Measurements from ENCODE around the gene SDK2.

The SDK2 gene

DNA sequence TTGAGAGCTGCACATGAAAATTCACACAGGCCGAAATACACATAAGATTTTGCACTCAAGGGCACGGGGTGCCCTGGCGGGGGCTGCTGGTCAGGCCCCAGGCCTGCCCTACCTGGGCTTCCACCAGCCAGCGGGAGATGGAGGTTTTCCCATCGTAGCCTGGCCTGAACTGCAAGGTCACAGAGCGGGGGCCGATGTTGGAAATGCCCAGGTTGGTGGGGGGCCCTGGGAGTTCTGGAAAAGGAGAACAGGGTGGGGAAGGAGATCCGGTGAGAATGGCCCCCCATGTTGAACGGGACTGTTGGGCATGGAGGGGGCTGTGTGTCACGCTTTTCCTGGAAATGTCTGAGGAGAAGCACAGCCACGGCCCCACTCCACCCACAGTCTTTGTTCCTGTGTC, 245.2 kb downstream of the SDK2 start:
- no peak overlapping the region for H3K4me3 ChIP-seq (ENCODE audit: low read length)
- TF ChIP-seq, protein P1, sequence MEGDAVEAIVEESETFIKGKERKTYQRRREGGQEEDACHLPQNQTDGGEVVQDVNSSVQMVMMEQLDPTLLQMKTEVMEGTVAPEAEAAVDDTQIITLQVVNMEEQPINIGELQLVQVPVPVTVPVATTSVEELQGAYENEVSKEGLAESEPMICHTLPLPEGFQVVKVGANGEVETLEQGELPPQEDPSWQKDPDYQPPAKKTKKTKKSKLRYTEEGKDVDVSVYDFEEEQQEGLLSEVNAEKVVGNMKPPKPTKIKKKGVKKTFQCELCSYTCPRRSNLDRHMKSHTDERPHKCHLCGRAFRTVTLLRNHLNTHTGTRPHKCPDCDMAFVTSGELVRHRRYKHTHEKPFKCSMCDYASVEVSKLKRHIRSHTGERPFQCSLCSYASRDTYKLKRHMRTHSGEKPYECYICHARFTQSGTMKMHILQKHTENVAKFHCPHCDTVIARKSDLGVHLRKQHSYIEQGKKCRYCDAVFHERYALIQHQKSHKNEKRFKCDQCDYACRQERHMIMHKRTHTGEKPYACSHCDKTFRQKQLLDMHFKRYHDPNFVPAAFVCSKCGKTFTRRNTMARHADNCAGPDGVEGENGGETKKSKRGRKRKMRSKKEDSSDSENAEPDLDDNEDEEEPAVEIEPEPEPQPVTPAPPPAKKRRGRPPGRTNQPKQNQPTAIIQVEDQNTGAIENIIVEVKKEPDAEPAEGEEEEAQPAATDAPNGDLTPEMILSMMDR (IDR thresholded peaks at IDR 0.05; ENCODE audit: insufficient read depth, low read depth, low read length, missing control alignments) = no peak
- no peak for DNase-seq (ENCODE audit: low read depth)

DNA sequence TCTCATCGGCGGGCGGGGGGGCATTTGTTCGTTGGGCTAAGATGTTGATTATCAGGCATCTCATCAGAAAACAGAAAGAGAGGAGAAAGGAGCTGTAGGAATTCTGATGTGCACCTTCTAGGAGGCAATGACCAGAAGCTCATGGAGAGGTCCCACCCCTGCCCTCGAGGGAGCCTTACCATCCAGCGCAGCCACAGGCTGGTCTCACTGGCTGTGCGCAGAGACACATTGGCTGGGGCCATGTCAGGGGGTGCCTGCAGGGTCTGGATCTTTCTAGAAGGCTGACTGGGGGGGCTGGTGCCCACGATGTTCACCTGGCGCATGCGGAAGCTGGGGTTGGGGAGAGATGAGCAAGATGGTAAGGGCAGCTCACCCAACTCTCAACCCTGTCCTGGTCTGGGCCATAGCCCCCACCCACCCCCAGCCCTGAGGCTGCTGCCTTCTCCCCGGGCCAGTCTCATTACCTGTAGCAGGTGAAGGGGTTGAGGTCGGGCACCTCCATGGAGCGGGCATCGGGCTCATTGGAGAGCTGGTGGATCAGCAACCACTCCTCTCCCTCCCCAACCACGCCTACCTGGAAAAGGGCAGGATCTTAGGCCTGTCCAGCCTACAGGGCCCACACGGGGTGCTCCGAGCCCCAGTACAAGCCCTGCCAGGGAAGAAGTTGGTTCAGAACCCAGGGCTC, 246.2 kb downstream of the SDK2 start:
- TF ChIP-seq, protein P1 (IDR thresholded peaks at IDR 0.05; ENCODE audit: insufficient read depth, low read depth, low read length, missing control alignments) = no peak
- no peak overlapping the region for H3K4me3 ChIP-seq (ENCODE audit: low read length)
- no peak for DNase-seq (ENCODE audit: low read depth)

DNA sequence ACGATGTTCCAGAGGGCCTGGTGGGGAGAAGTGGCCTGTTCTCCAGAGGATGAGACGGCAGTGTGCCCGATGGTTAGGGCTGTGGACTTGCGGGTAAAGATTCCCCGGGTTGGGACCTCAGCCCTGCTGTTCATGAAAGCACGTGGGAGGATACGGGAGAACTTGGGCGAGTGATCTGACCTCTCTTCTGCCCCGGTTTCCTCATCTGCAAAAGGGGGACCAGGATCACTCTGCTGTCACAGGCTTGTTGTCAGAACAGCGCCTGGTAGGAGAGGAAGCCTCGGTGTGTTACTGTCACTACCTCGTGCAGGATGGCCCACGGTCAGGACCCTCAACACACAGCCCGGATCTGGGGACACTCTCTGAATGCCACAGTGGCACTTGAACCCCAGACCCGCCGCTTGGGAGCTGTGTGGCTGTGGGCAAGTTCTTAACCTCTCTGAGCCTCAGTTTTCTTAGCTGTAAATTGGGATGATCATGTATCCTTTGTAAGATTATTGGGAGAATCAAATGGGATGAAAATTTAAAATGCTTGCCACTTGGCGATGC, 246.9 kb downstream of the SDK2 start:
- TF ChIP-seq, protein P1 (IDR thresholded peaks at IDR 0.05; ENCODE audit: insufficient read depth, low read depth, low read length, missing control alignments) = no peak
- DNase-seq (ENCODE audit: low read depth) = no peak
- no peak overlapping the region for H3K4me3 ChIP-seq (ENCODE audit: low read length)

DNA sequence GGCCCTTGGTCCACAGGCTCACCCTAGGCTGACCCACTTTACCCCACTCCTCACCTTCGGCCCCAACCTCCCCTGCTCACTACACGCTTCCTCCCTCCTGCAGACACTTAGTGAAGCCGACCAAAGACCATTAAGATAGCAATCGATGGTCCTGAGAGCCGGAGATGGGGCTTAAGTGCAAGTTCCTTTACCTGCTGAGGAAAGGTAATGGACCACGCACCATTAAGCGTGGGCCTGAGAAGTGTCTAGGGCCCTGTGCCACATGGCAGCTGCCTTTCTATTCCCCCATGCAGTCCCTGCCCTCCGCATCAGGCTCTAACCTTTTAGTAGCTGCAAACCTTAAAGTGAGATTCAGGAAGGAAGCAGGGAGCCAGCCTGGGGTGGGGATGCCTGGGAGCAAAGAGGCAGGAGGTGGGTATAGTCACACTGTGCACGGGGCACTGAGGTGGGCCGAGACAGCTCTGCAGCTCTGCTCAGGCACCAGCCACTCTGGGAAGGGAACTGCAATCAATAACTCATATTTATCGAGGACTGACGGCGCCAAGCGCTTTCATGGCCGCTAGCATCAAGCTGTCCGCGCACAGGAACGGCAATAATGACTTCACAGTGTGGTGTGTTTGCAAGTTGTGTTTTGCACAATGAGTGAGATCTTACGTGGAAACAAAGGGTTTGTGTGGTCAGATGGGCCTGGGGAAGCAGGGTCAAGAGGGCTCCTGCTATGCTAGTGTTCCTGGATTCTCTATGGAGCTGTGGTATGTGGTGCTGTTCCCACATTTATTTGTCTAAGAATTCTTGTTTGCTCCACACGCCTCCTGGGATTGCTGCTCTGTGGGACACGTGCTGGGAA, 247.6 kb downstream of the SDK2 start:
- no peak for DNase-seq (ENCODE audit: low read depth)
- TF ChIP-seq, protein P1 (IDR thresholded peaks at IDR 0.05; ENCODE audit: insufficient read depth, low read depth, low read length, missing control alignments) = no peak
- no peak overlapping the region for H3K4me3 ChIP-seq (ENCODE audit: low read length)

DNA sequence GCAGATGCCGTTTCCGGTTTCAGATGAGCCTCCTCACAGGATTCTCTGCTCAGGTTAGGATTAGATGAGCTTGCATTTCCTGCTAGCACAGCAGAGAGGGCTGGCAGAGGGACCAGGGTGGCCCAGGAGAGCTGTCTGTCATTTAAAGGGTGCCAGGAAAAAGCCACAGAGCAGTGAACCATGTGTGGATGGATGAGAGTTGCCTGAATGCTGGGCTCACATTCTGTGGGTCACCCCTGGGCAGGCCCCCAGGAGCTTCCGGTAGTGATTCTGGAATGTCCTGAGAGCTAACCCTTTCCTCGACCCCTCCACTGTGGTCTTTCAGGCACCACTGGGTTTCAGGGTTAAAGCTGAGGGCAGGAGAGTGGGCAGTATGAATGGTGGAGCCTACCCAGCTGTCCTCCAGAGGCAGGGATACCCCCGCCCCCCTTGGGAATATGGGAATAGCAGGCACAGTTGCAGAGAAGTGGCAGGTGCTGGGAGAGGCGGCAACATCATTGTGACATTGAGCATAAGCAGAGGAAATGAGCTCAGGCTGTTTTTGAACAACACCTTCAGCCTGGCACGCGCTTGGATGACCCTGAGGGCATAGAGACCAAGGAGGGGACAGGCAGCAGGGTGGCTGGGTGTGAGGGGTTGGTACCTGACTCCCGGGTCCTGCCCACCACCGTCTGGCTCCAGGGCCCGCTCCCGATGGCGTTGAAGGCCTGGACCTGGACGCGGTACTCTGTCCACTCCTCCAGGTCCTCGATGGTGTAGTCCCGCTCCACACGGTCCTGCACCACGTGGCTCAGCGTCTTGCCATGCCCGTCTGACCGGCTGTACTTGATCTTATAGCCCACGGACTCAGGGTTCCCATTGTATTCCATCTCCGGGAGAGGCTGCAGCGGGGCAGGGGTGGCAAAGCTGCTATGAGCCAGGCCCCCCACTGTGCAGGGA, 249.5 kb downstream of the SDK2 start:
- DNase-seq (ENCODE audit: low read depth) = no peak
- no peak overlapping the region for H3K4me3 ChIP-seq (ENCODE audit: low read length)
- TF ChIP-seq, protein P1 (IDR thresholded peaks at IDR 0.05; ENCODE audit: insufficient read depth, low read depth, low read length, missing control alignments) = no peak

DNA sequence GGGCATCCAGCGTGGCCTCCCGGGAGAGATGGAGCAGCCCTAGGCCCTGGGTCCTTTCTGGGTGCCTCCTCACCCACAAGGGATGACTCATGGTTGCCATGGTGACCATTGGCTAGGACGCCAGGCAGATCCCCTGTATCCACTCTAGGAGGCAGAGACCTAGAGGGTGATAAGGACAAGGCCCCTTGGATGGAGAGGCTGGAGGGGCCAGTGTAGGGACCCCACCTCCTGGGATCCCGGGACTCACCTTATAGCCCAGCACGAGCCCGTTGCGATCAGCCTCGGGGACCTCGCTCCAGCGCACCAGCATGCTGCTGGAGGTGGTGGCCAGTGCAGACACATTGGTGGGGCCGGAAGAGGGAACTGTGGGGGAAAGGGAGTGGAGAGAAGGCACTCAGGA, 250.3 kb downstream of the SDK2 start:
- H3K4me3 ChIP-seq (ENCODE audit: low read length) = no peak overlapping the region
- peak; percentile 33 for DNase-seq (ENCODE audit: low read depth)
- TF ChIP-seq, protein P1 (IDR thresholded peaks at IDR 0.05; ENCODE audit: insufficient read depth, low read depth, low read length, missing control alignments) = no peak

Data from epithelial cell of esophagus (primary cell).